Measurements from ENCODE around the gene LPP. TPM values are rescaled to one million over a fixed set of nuclear protein-coding genes. Genes with fewer than 3 reads are reported as not detected.

The LPP gene
- total and polyA plus RNA-seq, 2 of the 13 experiments (the other 11 are each of a cell fraction or from before 2014, with no cell fraction given), result 19.2 to 29.9 TPM

DNA sequence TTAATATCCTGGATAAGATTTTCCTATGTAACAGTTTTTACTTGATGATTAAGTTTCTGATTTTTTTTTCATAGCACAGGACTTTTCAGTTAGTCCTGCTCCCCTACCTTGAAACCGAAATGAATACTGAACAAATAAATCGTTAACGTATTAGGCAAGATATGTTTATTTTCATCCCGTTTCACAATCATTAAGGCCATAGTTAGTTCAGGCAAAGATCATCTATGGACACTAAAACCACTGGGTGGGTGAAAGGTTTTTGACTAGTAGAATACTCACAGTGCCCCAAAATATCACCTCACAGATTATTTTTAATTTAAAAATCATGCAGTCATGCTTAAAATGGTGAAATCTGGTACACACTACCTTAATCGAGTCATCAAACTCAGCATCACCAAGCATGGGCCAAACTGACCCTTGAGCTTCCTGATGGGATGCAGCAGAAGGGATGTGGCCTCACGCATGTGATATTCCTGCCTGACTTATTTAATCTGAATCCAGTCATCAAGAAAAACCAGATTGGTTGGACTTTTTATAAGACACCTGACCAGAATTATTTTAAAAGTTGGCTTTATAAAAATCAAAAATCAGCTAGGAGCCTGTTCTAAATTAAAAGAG lies 365.0 kb downstream of the LPP start (continued):
- TF ChIP-seq, protein P1, sequence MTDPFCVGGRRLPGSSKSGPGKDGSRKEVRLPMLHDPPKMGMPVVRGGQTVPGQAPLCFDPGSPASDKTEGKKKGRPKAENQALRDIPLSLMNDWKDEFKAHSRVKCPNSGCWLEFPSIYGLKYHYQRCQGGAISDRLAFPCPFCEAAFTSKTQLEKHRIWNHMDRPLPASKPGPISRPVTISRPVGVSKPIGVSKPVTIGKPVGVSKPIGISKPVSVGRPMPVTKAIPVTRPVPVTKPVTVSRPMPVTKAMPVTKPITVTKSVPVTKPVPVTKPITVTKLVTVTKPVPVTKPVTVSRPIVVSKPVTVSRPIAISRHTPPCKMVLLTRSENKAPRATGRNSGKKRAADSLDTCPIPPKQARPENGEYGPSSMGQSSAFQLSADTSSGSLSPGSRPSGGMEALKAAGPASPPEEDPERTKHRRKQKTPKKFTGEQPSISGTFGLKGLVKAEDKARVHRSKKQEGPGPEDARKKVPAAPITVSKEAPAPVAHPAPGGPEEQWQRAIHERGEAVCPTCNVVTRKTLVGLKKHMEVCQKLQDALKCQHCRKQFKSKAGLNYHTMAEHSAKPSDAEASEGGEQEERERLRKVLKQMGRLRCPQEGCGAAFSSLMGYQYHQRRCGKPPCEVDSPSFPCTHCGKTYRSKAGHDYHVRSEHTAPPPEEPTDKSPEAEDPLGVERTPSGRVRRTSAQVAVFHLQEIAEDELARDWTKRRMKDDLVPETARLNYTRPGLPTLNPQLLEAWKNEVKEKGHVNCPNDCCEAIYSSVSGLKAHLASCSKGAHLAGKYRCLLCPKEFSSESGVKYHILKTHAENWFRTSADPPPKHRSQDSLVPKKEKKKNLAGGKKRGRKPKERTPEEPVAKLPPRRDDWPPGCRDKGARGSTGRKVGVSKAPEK (CRISPR knock-in tag; IDR thresholded peaks at IDR 0.05; ENCODE audit: borderline replicate concordance), result 0 out of 2 replicates have a peak, but pooled peaks have one; percentile 26
- no peak for TF ChIP-seq NFE2L1 (CRISPR knock-in tag; IDR thresholded peaks at IDR 0.05; ENCODE audit: borderline replicate concordance)
- TF ChIP-seq, protein P2, sequence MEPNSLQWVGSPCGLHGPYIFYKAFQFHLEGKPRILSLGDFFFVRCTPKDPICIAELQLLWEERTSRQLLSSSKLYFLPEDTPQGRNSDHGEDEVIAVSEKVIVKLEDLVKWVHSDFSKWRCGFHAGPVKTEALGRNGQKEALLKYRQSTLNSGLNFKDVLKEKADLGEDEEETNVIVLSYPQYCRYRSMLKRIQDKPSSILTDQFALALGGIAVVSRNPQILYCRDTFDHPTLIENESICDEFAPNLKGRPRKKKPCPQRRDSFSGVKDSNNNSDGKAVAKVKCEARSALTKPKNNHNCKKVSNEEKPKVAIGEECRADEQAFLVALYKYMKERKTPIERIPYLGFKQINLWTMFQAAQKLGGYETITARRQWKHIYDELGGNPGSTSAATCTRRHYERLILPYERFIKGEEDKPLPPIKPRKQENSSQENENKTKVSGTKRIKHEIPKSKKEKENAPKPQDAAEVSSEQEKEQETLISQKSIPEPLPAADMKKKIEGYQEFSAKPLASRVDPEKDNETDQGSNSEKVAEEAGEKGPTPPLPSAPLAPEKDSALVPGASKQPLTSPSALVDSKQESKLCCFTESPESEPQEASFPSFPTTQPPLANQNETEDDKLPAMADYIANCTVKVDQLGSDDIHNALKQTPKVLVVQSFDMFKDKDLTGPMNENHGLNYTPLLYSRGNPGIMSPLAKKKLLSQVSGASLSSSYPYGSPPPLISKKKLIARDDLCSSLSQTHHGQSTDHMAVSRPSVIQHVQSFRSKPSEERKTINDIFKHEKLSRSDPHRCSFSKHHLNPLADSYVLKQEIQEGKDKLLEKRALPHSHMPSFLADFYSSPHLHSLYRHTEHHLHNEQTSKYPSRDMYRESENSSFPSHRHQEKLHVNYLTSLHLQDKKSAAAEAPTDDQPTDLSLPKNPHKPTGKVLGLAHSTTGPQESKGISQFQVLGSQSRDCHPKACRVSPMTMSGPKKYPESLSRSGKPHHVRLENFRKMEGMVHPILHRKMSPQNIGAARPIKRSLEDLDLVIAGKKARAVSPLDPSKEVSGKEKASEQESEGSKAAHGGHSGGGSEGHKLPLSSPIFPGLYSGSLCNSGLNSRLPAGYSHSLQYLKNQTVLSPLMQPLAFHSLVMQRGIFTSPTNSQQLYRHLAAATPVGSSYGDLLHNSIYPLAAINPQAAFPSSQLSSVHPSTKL (CRISPR knock-in tag; IDR thresholded peaks at IDR 0.05), result peak; percentile 91
- no peak for TF ChIP-seq ZNF101 (CRISPR knock-in tag; IDR thresholded peaks at IDR 0.05; ENCODE audit: borderline replicate concordance, low read depth)
- no peak for TF ChIP-seq HOXA9 (CRISPR knock-in tag; IDR thresholded peaks at IDR 0.05; ENCODE audit: borderline replicate concordance)
- TF ChIP-seq FOXA3 (CRISPR knock-in tag; IDR thresholded peaks at IDR 0.05), result peak; percentile 91
- no peak for TF ChIP-seq MAF1 (CRISPR knock-in tag; IDR thresholded peaks at IDR 0.05; ENCODE audit: borderline replicate concordance)
- peak; percentile 50 for TF ChIP-seq ASH2L (IDR thresholded peaks at IDR 0.05; ENCODE audit: insufficient read length, low read depth, low read length)
- TF ChIP-seq POGZ (CRISPR knock-in tag; IDR thresholded peaks at IDR 0.05), result peak; percentile 88
- no peak for TF ChIP-seq KDM5B (CRISPR knock-in tag; IDR thresholded peaks at IDR 0.05; ENCODE audit: borderline replicate concordance)
- TF ChIP-seq KLF15 (CRISPR knock-in tag; IDR thresholded peaks at IDR 0.05; ENCODE audit: borderline replicate concordance), result no peak
- no peak for TF ChIP-seq ZNF180 (CRISPR knock-in tag; IDR thresholded peaks at IDR 0.05; ENCODE audit: borderline replicate concordance, low read depth)
- no peak for TF ChIP-seq ZNF382 (CRISPR knock-in tag; IDR thresholded peaks at IDR 0.05; ENCODE audit: borderline replicate concordance)
- TF ChIP-seq ZFP90 (CRISPR knock-in tag; IDR thresholded peaks at IDR 0.05; ENCODE audit: borderline replicate concordance), result no peak
- TF ChIP-seq, protein P3, sequence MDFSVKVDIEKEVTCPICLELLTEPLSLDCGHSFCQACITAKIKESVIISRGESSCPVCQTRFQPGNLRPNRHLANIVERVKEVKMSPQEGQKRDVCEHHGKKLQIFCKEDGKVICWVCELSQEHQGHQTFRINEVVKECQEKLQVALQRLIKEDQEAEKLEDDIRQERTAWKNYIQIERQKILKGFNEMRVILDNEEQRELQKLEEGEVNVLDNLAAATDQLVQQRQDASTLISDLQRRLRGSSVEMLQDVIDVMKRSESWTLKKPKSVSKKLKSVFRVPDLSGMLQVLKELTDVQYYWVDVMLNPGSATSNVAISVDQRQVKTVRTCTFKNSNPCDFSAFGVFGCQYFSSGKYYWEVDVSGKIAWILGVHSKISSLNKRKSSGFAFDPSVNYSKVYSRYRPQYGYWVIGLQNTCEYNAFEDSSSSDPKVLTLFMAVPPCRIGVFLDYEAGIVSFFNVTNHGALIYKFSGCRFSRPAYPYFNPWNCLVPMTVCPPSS (IDR thresholded peaks at IDR 0.05), result no peak
- no peak for TF ChIP-seq PHF20 (CRISPR knock-in tag; IDR thresholded peaks at IDR 0.05)
- TF ChIP-seq, protein P4, sequence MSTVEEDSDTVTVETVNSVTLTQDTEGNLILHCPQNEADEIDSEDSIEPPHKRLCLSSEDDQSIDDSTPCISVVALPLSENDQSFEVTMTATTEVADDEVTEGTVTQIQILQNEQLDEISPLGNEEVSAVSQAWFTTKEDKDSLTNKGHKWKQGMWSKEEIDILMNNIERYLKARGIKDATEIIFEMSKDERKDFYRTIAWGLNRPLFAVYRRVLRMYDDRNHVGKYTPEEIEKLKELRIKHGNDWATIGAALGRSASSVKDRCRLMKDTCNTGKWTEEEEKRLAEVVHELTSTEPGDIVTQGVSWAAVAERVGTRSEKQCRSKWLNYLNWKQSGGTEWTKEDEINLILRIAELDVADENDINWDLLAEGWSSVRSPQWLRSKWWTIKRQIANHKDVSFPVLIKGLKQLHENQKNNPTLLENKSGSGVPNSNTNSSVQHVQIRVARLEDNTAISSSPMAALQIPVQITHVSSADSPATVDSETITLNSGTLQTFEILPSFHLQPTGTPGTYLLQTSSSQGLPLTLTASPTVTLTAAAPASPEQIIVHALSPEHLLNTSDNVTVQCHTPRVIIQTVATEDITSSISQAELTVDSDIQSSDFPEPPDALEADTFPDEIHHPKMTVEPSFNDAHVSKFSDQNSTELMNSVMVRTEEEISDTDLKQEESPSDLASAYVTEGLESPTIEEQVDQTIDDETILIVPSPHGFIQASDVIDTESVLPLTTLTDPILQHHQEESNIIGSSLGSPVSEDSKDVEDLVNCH (CRISPR knock-in tag; IDR thresholded peaks at IDR 0.05), result no peak
